K562 (cell line): ENCODE results near the gene SF3A2. TPM values are rescaled to one million over a fixed set of nuclear protein-coding genes. Genes with fewer than 3 reads are reported as not detected.

ENCODE experiments used
- ATAC-seq: fragments of 200-7000 bp; cut with Tn5 transposase; 3 replicates; pipeline ENCODE4 v1.9.1; 2020; ENCODE audit warnings: moderate library complexity
- BruUV-seq: library from RNA; stranded (reverse); fragments of 400-500 nt; replicated peaks from 2 replicates; lab custom pipeline; 2021; lab: Mats Ljungman, UMichigan
- CTCF ChIA-PET: fragments of 300-600 bp; formaldehyde crosslinking; extraction: SDS; loops from one replicate; lab custom pipeline; 2021; ENCODE audit warnings: low intra/inter-chr PET ratio; lab: Yijun Ruan, JAX
- POLR2A ChIA-PET: fragments of 300-600, 350-650 bp; sonication (Branson Sonifier 250); formaldehyde crosslinking; extraction: SDS; loops from one replicate; lab custom pipeline; 2021; ENCODE audit warnings: antibody characterized with exemption, inconsistent platforms; lab: Yijun Ruan, JAX
- DNase-seq, 4 experiments: peaks; one replicate each; pipeline versions ENCODE4 v3.0.0 to v3.0.0-alpha.2; 2011 to 2018; ENCODE audit warnings: low spot score in 3 of 4, mixed read lengths in 3 of 4; ENCODE audit errors: extremely low read depth in 1 of 4
- FAIRE-seq: peaks from 2 replicates; lab custom pipeline; 2011; peaks lifted over from hg19 to GRCh38; lab: Jason Lieb, UNC
- H2AFZ ChIP-seq: 2 replicates; pipeline ENCODE4 v1.6.0; 2011; ENCODE audit warnings: low read depth, low read length, control low read depth, inconsistent platforms
- H3K27ac ChIP-seq: fragments of 200-600 bp; 3 replicates; pipeline ENCODE4 v1.8.0; 2011; ENCODE audit warnings: low read depth, mild to moderate bottlenecking, control low read depth, inconsistent platforms, low read length, moderate library complexity, mixed read lengths; ENCODE audit errors: extremely low read depth
- H3K27me3 ChIP-seq, 2 experiments: fragments of 300-600 bp in 1 of 2; 2 replicates in 1 of 2; 3 replicates in 1 of 2; pipeline versions ENCODE4 v1.6.0 to v1.8.0; 2011; ENCODE audit warnings: inconsistent platforms in 2 of 2, low read length in 2 of 2, mild to moderate bottlenecking in 1 of 2, mixed read lengths in 1 of 2, moderate library complexity in 1 of 2; ENCODE audit not compliant: control insufficient read depth in 2 of 2, insufficient read depth in 2 of 2
- H3K36me3 ChIP-seq: fragments of 300-600 bp; 3 replicates; pipeline ENCODE4 v1.8.0; 2011; ENCODE audit warnings: mild to moderate bottlenecking, low read length, inconsistent platforms; ENCODE audit not compliant: control insufficient read depth, insufficient read depth
- H3K4me1 ChIP-seq, 2 experiments: fragments of 200-600 bp in 1 of 2; replicated peaks in 1 of 2; 2 replicates in 1 of 2; 3 replicates in 1 of 2; pipeline versions ENCODE4 v1.5.1 to v1.8.0; 2011; ENCODE audit warnings: inconsistent platforms in 2 of 2, low read length in 2 of 2, mild to moderate bottlenecking in 1 of 2, mixed read lengths in 1 of 2, moderate library complexity in 1 of 2; ENCODE audit not compliant: control insufficient read depth in 2 of 2, insufficient read depth in 2 of 2
- H3K4me2 ChIP-seq: 2 replicates; pipeline ENCODE4 v1.6.1; 2011; ENCODE audit warnings: low read length, control low read depth, inconsistent platforms, mixed read lengths; ENCODE audit not compliant: insufficient read depth
- H3K4me3 ChIP-seq: fragments of 200-600 bp; sonication (generic), shearing (Covaris generic); 2 replicates; pipeline ENCODE4 v1.5.1; 2016; ENCODE audit warnings: control low read depth, inconsistent platforms
- H3K79me2 ChIP-seq: fragments of 200-600 bp; 3 replicates; pipeline ENCODE4 v1.8.0; 2011; ENCODE audit warnings: low read length, inconsistent platforms; ENCODE audit not compliant: control insufficient read depth, insufficient read depth
- H3K9ac ChIP-seq, 2 experiments: 2 replicates each; pipeline versions ENCODE4 v1.6.0 to v1.6.1; 2011; ENCODE audit warnings: low read depth in 2 of 2, low read length in 2 of 2, control low read depth in 1 of 2, inconsistent platforms in 1 of 2, mild to moderate bottlenecking in 1 of 2, mixed read lengths in 1 of 2; ENCODE audit not compliant: insufficient read depth in 1 of 2
- H3K9me1 ChIP-seq: one replicate; pipeline ENCODE4 v1.6.0; 2011; ENCODE audit warnings: inconsistent platforms, mild to moderate bottlenecking, low read length, moderate library complexity; ENCODE audit not compliant: control insufficient read depth, insufficient read depth
- H3K9me3 ChIP-seq: replicated peaks from 2 replicates; pipeline ENCODE4 v1.5.1; 2011; ENCODE audit warnings: low read depth, low read length, inconsistent platforms; ENCODE audit not compliant: control insufficient read depth, insufficient read depth
- H4K20me1 ChIP-seq: replicated peaks from 2 replicates; pipeline ENCODE4 v1.6.1; 2011; ENCODE audit warnings: low read length, inconsistent platforms, mixed read lengths; ENCODE audit not compliant: control insufficient read depth, insufficient read depth
- ARID2 ChIP-seq: fragments of 450-650 bp; IDR thresholded peaks from 2 replicates; pipeline ENCODE4 v1.6.1; 2017; ENCODE audit warnings: antibody characterized with exemption, mild to moderate bottlenecking
- CCNT2 ChIP-seq: IDR thresholded peaks from 2 replicates; pipeline ENCODE4 v1.6.1; 2011; ENCODE audit warnings: borderline replicate concordance, low read depth, mild to moderate bottlenecking, moderate library complexity, mixed read lengths, low read length; ENCODE audit not compliant: insufficient read length; ENCODE audit errors: extremely low read depth
- RBM22 ChIP-seq: fragments of 200-400 bp; formaldehyde crosslinking; IDR thresholded peaks from 2 replicates; pipeline ENCODE4 v1.6.1; 2018; ENCODE audit warnings: low read length, low read depth; ENCODE audit not compliant: poor library complexity, severe bottlenecking
- TFAM ChIP-seq: fragments of 250-450 bp; sonication (Bioruptor Pico); conservative IDR thresholded peaks from 2 replicates; pipeline ENCODE4 v1.5.0; 2021; ENCODE audit warnings: mild to moderate bottlenecking, moderate library complexity
- ZNF184 ChIP-seq: sonication (generic); formaldehyde crosslinking; IDR thresholded peaks from 2 replicates; pipeline ENCODE4 v1.5.0; 2020; ENCODE audit warnings: missing genetic modification reagents
- WGBS: fragments of 100-300 bp; shearing (Covaris generic); methylation state at CpG from one replicate; pipeline ENCODE4 v1.1.6; 2016; ENCODE audit warnings: low coverage, mixed read lengths; ENCODE audit not compliant: insufficient coverage; ENCODE audit errors: missing lambda C conversion rate; 5-methylcytosine and 5-hydroxymethylcytosine counted together
- in situ Hi-C: fragments of 300-500 bp; cut with MboI; formaldehyde crosslinking; loops from 4 replicates; pipeline ENCODE4 v1.15.0; 2018; ENCODE audit warnings: inconsistent platforms, mixed read lengths
- intact Hi-C: fragments of 100-400 bp; cut with micrococcal nuclease; formaldehyde crosslinking; loops from 2 replicates; pipeline ENCODE4 v1.14.2; 2022
- polyA plus RNA-seq, 8 experiments: library from polyadenylated mRNA; depleted of rRNA in 4 of 8; stranded (reverse) in 5 of 8; unstranded in 3 of 8; fragments of >200 nt; fragmentation: Nextera tagmentation in 2 of 8; fragmentation: Illumina TruSeq in 1 of 8; extraction: Ambion mirVana in 2 of 8; extraction: Trizol in 1 of 8; gene quantifications; 2 replicates each; pipeline versions ENCODE4 v1.2.1 to v1.2.3, GENCODE V29; 2011 to 2014; ENCODE audit warnings: inconsistent platforms in 1 of 8, missing spikeins in 1 of 8
- total RNA-seq, 7 experiments: library from RNA; depleted of rRNA in 6 of 7; stranded (reverse); fragments of >200 nt in 6 of 7; fragmentation: Illumina TruSeq in 2 of 7; extraction: Trizol in 2 of 7; gene quantifications; 2 replicates each; pipeline versions ENCODE4 v1.2.1 to v1.2.3, GENCODE V29; 2011 to 2021; ENCODE audit warnings: low replicate concordance in 1 of 7

The SF3A2 gene
- total and polyA plus RNA-seq, 9 of the 15 experiments (the other 6 are each of a cell fraction or from before 2014, with no cell fraction given) = 0.17 to 194 (median 22.8) TPM

- H3K36me3 ChIP-seq = peaks cover 91% of the 10 kb centered on the region; the same call in 2 of the 3 replicates
- H3K4me3 ChIP-seq = no peak overlapping the region
- in situ Hi-C loops = no loop called here
- intact Hi-C loops = no loop called here
- H3K9me1 ChIP-seq = peaks cover 3% of the 10 kb centered on the region
- no peak for TF ChIP-seq ZNF184 (CRISPR knock-in tag)
- no peak for TF ChIP-seq ARID2
- TF ChIP-seq CCNT2 = no peak
- TF ChIP-seq TFAM (CRISPR knock-in tag) = no peak
- peak; percentile 25 for TF ChIP-seq RBM22
- H3K9ac ChIP-seq = no peak overlapping the region
- peaks cover 0 to 56% of the 10 kb centered on the region in 2 experiments; a peak in 3 of 5 replicates for H3K4me1 ChIP-seq
- no TSS peak for BruUV-seq
- no peaks in the 10 kb centered on the region for H3K27me3 ChIP-seq
- WGBS = 93% methylated on average over 18 of the region's 37 CpGs
- no peak overlapping the region for H2AFZ ChIP-seq
- POLR2A ChIA-PET = interaction anchor here (0.7 kb wide), 1 partner anchor 119 kb away, joined by 3 read pairs; no protein-coding TSS in a partner anchor
- CTCF ChIA-PET = no interaction called here
- no peaks in the 10 kb centered on the region for H3K9me3 ChIP-seq
- peaks cover 9% of the 10 kb centered on the region for H4K20me1 ChIP-seq
- ATAC-seq (no peak), FAIRE-seq (no peak), DNase-seq (no peak)
- peaks cover 37% of the 10 kb centered on the region for H3K79me2 ChIP-seq
- H3K4me2 ChIP-seq = no peak overlapping the region
- no peak overlapping the region for H3K27ac ChIP-seq
These were observed 45.7 kb upstream of the SF3A2 start for GRCh38 chr19:2190848-2191455.
